Ishikawa (cell line): Measurements from ENCODE around the gene PXMP2.

Experiments used
- CEBPB ChIP-seq: IDR thresholded peaks from 2 replicates; pipeline ENCODE4 v1.6.1; 2012
- CREB1 ChIP-seq: IDR thresholded peaks from 2 replicates; pipeline ENCODE4 v1.6.1; 2012; ENCODE audit warnings: low read depth
- EGR1 ChIP-seq: IDR thresholded peaks from 2 replicates; pipeline ENCODE4 v1.6.1; 2012
- EP300 ChIP-seq: IDR thresholded peaks from 2 replicates; pipeline ENCODE4 v1.6.1; 2012; ENCODE audit warnings: borderline replicate concordance
- FOXM1 ChIP-seq: IDR thresholded peaks from 2 replicates; pipeline ENCODE4 v1.6.1; 2012; ENCODE audit warnings: low read depth, borderline replicate concordance
- NFIC ChIP-seq: IDR thresholded peaks from 2 replicates; pipeline ENCODE4 v1.6.1; 2012
- RAD21 ChIP-seq: IDR thresholded peaks from 2 replicates; pipeline ENCODE4 v1.6.1; 2012; ENCODE audit warnings: low read depth
- REST ChIP-seq: IDR thresholded peaks from 2 replicates; pipeline ENCODE4 v1.6.1; 2012; ENCODE audit warnings: low read depth, mild to moderate bottlenecking
- TAF1 ChIP-seq: IDR thresholded peaks from 2 replicates; pipeline ENCODE4 v1.6.1; 2012; ENCODE audit warnings: low read depth, mild to moderate bottlenecking
- TCF12 ChIP-seq: IDR thresholded peaks from 2 replicates; pipeline ENCODE4 v1.6.1; 2012; ENCODE audit warnings: low read depth
- TEAD4 ChIP-seq: IDR thresholded peaks from 2 replicates; pipeline ENCODE4 v1.6.1; 2012
- USF1 ChIP-seq: IDR thresholded peaks from 2 replicates; pipeline ENCODE4 v1.6.1; 2012
- YY1 ChIP-seq: IDR thresholded peaks from 2 replicates; pipeline ENCODE4 v1.6.1; 2012; ENCODE audit warnings: low read depth
- ZBTB7A ChIP-seq: IDR thresholded peaks from 2 replicates; pipeline ENCODE4 v1.6.1; 2012; ENCODE audit warnings: low read depth
- TF ChIP-seq, protein P1 (sequence below): IDR thresholded peaks from 2 replicates; pipeline ENCODE4 v1.6.1; 2012

The PXMP2 gene

DNA sequence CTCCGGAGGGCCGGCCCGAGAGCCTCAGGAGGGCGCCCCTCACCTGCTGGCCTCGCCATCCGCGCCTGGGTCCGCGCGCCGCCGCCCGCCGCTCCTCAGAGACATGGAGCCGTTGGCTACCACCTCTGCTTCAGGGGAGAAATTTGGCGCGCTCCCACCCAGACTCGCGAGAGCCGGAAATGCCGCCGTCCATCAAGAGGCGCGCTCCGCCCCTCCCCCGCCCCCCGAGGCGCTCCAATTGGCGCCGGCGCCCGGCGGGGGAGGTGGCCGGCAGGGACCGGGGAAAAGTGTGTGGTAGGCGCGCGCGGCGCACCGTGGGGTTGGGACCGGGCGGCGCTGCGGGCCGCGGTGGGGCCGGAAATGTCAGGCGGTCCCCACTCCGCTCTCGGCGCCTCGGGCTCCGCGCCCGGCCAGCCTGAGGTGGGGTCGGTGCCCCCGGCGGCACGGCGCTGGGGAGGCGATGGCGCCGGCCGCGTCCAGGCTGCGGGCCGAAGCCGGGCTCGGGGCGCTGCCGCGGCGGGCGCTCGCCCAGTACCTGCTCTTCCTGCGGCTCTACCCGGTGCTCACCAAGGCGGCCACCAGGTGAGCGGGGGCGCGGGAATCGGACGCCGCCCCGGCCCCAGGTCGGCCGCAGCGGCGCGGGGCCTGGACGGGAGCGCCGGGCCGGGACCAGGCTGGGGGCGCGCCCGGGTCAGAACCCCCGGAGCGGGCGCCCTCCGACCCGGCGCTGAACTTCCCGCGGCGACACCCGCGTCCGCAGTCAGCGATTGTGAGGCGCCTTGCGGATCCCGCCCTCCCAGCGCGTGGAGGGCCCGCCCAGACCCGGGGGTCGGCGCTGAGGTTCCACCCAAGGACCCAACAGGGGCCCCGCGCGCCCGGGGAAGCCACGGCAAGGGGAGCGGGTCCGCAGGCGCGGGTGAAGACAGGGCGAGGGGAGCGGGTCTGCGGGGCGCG, at the start of gene PXMP2, which contains the start of gene POLE:
Gene PXMP2, plus strand, starts transcription at position 377 of the 954 bp plus-strand sequence. Its CDS starts 84 bp downstream, at position 461.
Gene POLE, minus strand, starts transcription at position 132 of the 954 bp plus-strand sequence. Its CDS starts 27 bp downstream, at position 105.
- TF ChIP-seq USF1 (no peak), NFIC (peak; percentile 57; the same call in 1 of the 2 replicates), ZBTB7A (no peak), REST (0 out of 2 replicates have a peak, but pooled peaks have one; percentile 11), TCF12 (peak; percentile 62; the same call in 1 of the 2 replicates), TEAD4 (peak; percentile 35; the same call in 1 of the 2 replicates), YY1 (peak; percentile 82), RAD21 (peak; percentile 2; the same call in 1 of the 2 replicates), EGR1 (peak; percentile 74), CREB1 (no peak), TAF1 (peak; percentile 77; the same call in 1 of the 2 replicates), CEBPB (peak; percentile 23; the same call in 1 of the 2 replicates), EP300 (no peak), FOXM1 (0 out of 2 replicates have a peak, but pooled peaks have one; percentile 24)
- TF ChIP-seq, protein P1, sequence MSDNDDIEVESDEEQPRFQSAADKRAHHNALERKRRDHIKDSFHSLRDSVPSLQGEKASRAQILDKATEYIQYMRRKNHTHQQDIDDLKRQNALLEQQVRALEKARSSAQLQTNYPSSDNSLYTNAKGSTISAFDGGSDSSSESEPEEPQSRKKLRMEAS: peak; percentile 80

- TF ChIP-seq ZBTB7A (no peak), RAD21 (no peak), NFIC (no peak)
Measured at GRCh38 chr12:132637811-132638210, 49.6 kb upstream of the PXMP2 start.

GRCh38 chr12:132638541-132639408, 48.6 kb upstream of the PXMP2 start:
- TF ChIP-seq RAD21: peak; percentile 30; the same call in 1 of the 2 replicates
- TF ChIP-seq, protein P1: no peak

GRCh38 chr12:132639956-132640520, 47.3 kb upstream of the PXMP2 start:
- no peak for TF ChIP-seq NFIC
- TF ChIP-seq USF1: no peak
- TF ChIP-seq EGR1: no peak
- no peak for TF ChIP-seq ZBTB7A

- no peak for TF ChIP-seq YY1
- no peak for TF ChIP-seq NFIC
- no peak for TF ChIP-seq EGR1
- TF ChIP-seq CREB1: no peak
- TF ChIP-seq FOXM1: no peak
- TF ChIP-seq REST: no peak
- TF ChIP-seq, protein P1: no peak
- TF ChIP-seq RAD21: no peak
- no peak for TF ChIP-seq TCF12
- no peak for TF ChIP-seq CEBPB
- TF ChIP-seq EP300: no peak
- TF ChIP-seq TEAD4: no peak
- no peak for TF ChIP-seq ZBTB7A
- TF ChIP-seq TAF1: no peak
Measured at GRCh38 chr12:132640936-132641335, 46.5 kb upstream of the PXMP2 start.
